T-helper 2 cell (primary cell): ENCODE data around the gene MRPL52.
"Not testable (repeated sequence)": the region's sequence is repeated elsewhere in the genome, so short reads cannot be mapped to it uniquely, and the experiment has no call there.

ENCODE experiments used
- DNase-seq, 5 experiments: peaks; one replicate each; pipeline versions ENCODE4 v3.0.0 to v3.0.0-alpha.2; 2012 to 2022

MRPL52 gene

DNA sequence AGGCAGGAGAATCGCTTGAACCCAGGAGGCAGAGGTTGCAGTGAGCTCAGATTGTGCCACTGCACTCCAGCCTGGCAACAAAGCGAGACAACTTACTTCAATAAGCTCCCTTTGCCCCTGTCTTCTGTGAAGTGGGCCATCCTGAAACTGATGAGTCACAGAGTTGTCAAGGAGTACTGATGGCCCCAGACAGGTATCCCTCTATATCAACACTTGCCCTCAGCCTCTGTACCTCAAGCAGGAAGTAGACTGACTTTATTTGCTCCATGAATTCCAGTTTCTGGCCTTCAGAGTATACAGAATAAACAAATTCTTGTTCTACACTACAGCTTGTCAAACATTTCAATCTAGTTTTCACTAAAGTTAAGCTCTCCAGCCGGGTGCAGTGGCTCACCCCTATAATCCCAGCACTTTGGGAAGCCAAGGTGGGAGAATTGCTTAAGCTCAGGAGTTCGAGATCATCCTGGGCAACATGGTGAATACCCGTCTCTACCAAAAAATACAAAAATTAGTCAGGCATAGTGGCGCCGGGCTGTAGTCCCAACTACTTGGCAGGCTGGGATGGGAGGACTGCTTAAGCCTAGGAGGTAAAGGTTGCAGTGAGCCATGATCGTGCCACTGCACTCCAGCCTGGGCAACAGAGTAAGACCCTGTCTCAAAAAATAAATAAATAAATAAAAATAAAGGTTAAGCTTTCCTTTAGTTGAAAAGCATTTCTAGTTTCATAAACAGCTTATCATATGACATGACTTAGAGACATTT, 25.5 kb downstream of the MRPL52 start:
- no peak for DNase-seq

DNA sequence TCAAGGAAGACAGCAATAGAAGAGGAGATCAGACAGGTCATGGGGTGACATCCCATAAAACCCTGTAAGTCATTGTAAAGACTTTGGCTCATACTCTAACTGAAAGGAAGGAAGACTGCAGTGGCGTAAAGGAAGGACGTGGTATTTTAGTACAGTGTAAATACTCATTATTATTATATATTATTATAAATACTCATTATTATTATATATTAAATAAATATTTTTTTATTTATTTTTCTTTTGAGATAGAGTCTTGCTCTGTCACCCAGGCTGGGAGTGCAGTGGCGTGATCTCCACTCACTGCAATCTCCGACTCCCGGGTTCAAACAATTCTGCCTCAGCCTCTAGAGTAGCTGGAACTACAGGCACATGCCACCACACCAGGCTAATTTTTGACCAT, 26.7 kb downstream of the MRPL52 start:
- no peak for DNase-seq

DNA sequence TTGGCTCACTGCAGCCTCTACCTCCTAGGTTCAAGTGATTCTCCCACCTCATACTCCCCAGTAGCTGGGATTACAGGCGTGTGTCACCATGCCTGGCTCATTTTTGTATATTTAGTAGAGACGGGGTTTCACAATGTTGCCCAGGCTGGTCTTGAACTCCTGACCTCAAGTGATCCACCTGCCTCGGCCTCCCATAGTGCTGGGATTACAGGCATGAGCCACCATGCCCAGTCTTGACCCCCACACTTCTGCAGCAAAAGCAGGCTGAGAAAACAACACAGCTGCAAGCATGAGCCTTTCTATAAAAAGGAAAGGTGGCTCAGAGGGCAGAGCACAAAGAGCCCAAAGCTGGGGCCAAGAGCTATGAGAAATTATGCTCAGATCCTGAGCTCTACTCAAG, 30.7 kb downstream of the MRPL52 start:
- not testable (repeated sequence) for DNase-seq

DNA sequence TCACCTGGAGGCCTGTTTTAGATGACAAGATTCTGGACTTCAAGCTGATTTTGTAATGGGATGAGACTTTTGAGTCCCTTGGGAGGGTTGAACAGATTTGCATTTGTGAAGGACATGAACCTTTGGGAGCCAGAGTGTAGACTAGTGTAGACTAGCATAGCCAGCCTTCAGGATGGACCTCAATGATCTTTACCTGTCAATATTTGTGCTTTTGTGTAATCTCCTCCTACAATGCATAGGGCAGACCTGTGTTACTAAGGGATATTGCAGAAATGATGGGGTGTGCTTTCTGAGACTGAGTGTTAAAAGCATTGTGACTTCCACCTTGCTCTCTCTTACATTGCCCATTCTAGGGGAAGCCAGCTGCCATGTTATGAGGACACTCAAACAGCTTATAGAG, 32.0 kb downstream of the MRPL52 start:
- DNase-seq: no peak

DNA sequence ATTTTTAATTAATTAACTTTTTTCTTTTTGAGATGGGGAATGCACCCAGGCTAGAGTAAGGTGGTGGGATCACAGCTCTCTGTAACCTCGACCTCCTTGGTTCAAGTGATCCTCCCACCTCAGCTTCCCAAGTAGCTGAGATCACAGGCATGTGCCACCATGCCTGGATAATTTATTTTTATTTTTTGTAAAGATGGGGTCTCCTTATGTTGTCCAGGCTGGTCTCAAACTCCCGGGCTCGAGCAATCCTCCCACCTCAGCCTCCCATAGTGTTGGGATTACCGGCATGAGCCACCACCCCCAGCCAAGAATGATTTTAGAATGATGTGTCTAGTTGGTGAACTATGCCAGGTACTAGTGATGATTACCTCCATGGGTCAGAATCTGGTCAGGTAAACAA, 35.3 kb downstream of the MRPL52 start:
- DNase-seq: no peak

DNA sequence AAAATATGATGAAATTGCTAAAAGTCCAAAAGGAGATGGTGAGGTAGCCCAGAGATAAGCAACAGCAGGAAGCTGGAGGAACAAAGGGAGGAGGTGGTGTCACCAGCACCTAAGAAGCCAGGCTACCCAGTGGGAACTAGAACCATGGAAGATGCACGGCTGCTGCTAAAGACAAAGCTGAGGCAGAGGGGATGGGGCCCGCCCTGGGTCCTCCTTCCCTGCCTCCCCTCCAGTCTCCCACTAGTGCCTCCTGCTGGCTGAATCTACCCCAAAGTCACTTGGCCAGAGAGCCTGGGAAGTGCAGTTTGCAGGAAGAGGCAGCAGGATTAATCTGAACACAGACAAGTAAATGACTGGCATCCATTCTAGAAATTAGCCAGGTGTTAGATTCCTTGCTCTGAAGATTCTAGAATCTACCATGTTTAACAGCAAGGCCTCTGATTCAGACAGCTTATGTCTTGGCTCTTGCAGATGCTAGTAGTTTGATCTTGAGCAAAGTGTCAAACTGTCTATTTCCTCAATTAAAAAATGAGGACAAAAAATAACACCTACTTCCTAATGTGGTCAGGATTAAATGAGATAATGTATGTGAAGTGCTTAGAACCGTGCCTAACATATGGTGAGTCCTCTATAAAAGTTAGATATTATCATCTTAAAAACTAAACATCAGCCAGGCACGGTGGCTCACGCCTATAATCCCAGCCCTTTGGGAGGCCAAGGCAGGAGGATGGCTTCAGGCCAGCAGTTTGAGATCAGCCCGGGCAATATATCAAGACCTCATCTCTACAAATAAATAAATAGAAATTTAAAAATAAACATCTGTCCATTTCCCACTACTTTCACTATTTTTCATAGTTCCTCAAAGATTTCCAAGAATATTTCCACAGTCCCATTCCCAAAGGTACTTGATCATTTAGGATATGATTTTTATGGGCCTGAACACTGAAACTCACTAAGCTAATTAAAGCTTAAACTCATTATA, 36.0 kb downstream of the MRPL52 start:
- no peak for DNase-seq

DNA sequence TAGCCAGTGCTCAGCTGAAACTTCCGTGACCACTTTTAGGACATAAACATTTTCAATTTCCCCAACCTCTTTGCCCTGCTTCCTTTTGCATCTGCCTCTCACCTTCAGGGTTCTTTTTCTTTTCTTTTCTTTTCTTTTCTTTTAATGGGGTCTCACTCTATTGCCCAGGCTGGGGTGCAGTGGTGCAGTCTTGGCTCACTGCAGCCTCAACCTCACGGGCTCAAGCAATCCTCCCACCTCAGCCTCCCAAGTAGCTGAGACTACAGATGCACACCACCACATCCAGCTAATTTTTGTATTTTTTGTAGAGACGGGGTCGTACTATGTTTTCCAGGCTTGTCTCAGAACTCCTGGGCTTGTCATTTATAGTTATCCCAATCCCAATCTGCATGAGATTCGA, 37.2 kb downstream of the MRPL52 start:
- DNase-seq: no peak

DNA sequence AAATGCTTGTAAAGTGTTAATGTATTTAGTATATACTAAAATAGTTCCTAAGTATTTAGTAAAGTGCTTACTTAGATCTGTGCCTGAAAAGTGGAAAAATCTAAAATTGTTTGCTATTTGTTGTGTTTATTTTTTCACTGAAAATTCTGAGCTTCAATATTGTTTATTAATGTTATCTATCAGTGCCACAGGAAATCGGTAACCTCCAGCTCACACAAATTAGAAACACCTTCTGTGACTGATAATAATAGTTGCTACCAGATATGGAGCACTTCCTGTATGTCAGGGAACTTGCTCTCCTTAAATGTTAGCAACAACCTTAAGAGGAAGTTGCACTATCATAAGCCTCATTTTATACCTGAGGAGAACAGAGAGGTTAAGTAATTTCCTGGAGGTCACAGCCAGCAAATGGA, 41.1 kb downstream of the MRPL52 start:
- DNase-seq: peak in 1 of 5 experiments; percentile 86

DNA sequence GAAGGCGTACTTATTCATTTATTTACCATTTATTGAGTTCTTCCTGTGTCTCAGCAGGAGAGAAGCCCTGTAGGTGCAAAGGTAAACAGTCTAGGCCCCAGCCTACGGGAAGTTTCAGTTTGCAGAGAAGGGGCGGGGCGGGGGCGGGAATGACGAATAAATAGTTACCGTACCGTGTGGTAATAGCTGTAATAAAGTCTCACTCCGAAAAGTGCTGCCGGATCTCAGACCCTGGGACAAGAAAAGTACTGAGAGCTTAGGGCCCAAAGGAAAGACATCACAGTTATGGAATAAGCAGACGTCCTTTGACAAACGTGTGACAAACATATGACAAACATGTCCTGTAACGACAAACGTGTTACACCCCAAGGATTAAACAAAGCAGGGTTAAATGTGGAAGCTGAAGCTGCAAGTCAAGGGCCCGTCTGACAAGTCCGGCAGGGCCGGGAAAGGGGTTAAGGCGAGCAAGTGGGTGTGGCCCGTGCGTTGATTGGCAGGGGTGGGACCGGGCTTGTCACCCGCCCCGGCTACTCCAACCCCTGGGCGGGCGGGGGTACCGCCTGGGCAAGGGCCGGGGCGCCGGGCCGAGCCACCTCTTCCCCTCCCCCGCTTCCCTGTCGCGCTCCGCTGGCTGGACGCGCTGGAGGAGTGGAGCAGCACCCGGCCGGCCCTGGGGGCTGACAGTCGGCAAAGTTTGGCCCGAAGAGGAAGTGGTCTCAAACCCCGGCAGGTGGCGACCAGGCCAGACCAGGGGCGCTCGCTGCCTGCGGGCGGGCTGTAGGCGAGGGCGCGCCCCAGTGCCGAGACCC, 41.7 kb downstream of the MRPL52 start, which contains the start of gene LRP10:
Gene LRP10 (plus strand): TSS at position 517 of the 809 bp plus-strand sequence. CDS start 564 bp downstream, outside the sequence.
- peak; percentile 51 to 84 (median 67) for DNase-seq

DNA sequence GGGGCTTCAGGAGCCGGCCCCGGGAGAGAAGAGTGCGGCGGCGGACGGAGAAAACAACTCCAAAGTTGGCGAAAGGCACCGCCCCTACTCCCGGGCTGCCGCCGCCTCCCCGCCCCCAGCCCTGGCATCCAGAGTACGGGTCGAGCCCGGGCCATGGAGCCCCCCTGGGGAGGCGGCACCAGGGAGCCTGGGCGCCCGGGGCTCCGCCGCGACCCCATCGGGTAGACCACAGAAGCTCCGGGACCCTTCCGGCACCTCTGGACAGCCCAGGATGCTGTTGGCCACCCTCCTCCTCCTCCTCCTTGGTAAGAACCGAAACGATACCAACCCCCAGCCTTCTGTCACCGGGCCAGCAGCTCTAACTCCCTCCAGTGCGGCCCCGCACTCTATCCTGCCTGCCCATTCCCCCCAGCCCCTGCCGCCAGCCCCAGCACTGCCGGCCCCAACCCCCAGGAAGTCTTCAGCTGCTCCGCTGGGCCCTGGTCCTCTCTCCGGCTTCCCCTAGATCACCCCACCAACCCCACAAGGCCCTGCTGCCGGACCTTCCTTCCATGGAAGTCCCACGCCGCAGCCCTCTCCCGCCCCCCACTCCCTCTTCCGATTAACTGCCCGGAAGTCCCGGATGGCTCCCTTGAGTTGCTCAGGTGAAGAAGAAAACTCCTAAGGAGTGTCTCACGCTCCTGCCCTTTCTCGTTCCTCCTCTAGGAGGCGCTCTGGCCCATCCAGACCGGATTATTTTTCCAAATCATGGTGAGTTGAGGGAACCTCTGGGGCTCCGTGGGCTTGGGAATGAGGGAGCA, 42.5 kb downstream of the MRPL52 start:
- DNase-seq: peak; percentile 47 to 64 (median 58)

DNA sequence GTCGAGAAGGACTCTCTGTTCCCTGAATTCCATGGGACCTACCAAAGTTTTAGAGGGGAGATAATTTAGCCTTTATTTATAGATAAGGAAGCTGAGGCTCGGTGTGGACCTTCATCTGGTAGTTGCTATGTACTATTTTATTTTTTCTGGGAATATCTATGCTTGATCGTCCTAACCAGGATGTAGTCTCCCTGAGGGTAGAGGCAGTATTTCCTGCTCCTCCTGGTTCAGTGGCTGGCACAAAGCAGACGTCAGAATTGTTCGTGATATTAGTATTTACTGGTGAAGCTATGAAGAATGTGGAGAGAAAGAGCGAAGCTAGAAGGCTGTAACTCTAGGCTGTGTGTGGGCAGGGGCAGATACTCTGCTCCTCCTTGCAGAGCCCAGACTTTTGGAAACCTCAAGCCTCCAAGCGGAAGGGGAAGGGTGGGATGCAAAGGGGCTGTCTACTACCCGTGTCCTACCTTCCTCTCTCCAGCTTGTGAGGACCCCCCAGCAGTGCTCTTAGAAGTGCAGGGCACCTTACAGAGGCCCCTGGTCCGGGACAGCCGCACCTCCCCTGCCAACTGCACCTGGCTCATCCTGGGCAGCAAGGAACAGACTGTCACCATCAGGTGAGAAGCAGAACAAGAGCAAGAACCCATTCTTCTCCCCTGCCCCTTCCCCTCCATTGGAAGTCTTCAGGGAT, 43.3 kb downstream of the MRPL52 start:
- DNase-seq: no peak

DNA sequence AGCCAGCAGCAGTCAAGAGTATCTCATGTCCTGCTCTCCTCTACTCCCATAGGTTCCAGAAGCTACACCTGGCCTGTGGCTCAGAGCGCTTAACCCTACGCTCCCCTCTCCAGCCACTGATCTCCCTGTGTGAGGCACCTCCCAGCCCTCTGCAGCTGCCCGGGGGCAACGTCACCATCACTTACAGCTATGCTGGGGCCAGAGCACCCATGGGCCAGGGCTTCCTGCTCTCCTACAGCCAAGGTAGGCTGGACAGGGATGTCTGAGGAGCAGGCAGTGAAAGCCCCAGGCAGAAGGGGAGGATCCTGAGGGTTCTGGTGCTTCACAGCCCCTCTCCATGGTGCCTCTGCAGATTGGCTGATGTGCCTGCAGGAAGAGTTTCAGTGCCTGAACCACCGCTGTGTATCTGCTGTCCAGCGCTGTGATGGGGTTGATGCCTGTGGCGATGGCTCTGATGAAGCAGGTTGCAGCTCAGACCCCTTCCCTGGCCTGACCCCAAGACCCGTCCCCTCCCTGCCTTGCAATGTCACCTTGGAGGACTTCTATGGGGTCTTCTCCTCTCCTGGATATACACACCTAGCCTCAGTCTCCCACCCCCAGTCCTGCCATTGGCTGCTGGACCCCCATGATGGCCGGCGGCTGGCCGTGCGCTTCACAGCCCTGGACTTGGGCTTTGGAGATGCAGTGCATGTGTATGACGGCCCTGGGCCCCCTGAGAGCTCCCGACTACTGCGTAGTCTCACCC, 45.5 kb downstream of the MRPL52 start:
- no peak for DNase-seq

DNA sequence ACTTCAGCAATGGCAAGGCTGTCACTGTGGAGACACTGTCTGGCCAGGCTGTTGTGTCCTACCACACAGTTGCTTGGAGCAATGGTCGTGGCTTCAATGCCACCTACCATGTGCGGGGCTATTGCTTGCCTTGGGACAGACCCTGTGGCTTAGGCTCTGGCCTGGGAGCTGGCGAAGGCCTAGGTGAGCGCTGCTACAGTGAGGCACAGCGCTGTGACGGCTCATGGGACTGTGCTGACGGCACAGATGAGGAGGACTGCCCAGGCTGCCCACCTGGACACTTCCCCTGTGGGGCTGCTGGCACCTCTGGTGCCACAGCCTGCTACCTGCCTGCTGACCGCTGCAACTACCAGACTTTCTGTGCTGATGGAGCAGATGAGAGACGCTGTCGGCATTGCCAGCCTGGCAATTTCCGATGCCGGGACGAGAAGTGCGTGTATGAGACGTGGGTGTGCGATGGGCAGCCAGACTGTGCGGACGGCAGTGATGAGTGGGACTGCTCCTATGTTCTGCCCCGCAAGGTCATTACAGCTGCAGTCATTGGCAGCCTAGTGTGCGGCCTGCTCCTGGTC, 46.1 kb downstream of the MRPL52 start:
- no peak for DNase-seq

DNA sequence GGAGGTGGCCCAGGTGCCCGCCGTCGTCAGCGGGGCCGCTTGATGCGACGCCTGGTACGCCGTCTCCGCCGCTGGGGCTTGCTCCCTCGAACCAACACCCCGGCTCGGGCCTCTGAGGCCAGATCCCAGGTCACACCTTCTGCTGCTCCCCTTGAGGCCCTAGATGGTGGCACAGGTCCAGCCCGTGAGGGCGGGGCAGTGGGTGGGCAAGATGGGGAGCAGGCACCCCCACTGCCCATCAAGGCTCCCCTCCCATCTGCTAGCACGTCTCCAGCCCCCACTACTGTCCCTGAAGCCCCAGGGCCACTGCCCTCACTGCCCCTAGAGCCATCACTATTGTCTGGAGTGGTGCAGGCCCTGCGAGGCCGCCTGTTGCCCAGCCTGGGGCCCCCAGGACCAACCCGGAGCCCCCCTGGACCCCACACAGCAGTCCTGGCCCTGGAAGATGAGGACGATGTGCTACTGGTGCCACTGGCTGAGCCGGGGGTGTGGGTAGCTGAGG, 47.4 kb downstream of the MRPL52 start:
- DNase-seq: no peak

DNA sequence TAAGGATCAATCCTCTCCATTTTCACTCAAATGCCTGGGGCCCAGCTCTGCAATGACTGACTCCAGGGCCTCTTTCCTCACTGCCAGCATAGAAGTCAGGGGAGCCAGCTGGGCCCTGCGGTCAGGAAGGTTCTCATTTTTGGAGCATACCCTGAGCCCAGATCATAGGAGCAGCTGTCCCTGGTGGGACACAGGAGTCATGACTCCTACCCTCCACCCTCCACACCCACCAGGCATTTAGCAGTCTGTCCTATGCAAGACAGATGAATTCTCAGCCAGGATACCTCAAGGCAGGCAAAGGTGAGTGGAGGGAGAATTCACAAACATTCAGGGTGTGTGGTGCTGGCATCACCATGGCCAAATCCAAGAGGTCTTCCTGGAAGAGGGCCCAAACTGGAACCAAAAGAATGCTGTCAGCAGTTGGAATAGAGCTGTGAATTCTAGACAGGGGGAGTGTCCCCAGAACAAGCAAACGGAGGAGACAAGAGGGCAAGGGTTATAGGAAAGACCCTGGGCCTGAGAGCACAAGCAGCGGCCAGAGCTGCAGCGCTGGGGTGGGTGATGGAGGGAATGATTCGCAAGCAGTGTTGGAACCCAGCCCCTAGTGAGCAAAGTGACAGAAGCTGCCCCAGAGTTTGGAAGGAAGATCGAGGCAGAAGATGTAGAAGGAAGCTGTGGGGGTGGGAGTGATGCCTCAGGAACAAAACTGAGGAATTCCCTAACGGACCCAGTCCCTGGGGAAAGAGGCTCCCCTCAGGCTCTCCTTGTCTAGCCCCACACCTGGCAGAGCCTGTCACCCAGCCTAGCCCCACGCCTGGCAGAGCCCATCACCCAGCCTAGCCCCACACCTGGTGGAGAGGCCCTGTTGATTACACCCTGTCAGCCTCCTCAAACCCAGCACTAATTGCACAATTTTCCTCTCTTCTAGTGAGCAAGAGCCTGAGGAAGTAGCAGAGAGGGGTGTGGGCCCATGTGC, 48.9 kb downstream of the MRPL52 start:
- DNase-seq: no peak

DNA sequence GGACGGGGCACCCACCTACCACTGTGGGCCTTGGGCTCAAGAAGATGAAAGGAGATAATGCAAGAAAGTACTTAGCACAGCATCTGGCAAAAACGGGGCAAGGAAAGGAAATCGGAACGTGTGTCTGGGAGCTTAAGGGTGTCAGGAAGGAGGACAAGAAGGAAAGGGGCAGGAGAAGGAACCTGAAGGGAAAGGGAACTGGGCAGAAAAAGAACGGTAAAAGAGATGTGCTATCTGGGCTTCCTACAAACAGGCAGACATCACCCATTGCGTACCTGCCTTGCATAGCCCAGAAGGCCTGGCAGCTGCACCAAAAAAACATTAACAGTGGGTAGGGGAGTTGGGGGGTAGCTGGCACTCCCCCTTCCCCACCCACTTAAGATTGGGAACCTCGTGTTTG, 52.4 kb downstream of the MRPL52 start:
- no peak for DNase-seq

DNA sequence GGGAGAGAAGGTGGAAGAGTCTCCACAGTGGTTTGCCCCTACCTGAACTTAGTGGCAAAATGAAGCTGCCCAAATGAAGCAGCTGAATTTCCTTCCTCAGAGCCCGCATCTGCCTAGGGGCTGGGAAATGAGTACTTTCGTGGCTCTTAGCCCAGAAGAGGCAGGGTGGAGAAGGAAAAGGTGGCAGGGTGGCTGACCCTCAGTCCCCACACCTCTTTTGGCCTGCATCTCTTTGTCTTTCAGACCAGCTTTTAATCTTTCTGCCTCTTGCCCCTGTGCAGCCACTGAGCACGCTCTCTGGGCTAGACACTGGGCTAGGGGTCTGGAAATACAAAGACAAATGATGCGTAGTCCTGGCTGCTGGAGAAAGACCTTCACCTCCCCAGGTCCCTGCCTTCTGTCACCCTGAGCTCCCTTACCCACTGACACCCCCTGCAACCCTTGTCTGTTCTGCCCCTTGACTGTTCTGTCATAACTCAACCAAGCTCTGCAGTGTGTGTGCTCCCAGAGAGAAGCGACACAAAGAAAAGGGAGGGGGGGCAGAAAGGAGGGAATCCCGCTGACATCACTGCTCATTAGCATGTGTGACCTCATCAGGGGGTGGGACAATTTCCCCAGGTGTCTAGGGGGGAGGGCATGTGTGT, 53.0 kb downstream of the MRPL52 start:
- DNase-seq: peak in 2 of 5 experiments; percentile 24 to 33
